IMR-90 (cell line): ENCODE results near the gene TACC2. TPM values are rescaled to one million over a fixed set of nuclear protein-coding genes. Genes with fewer than 3 reads are reported as not detected.

Experiments
- ATAC-seq: fragments of 200-7000 bp; cut with Tn5 transposase; 2 replicates; pipeline ENCODE4 v1.9.1; 2020; ENCODE audit warnings: low read depth, mild to moderate bottlenecking, moderate library complexity
- BruUV-seq: library from RNA; stranded (reverse); fragments of 400-500 nt; replicated peaks from 2 replicates; lab custom pipeline; 2021; lab: Mats Ljungman, UMichigan
- CTCF ChIA-PET: fragments of 300-600 bp; formaldehyde crosslinking; extraction: SDS; loops from one replicate; lab custom pipeline; 2021; ENCODE audit warnings: antibody characterized with exemption; lab: Yijun Ruan, JAX
- POLR2A ChIA-PET: fragments of 300-600 bp; sonication (Branson Sonifier 250); formaldehyde crosslinking; loops from one replicate; lab custom pipeline; 2022; ENCODE audit warnings: antibody characterized with exemption; ENCODE audit not compliant: unreplicated experiment; lab: Charles Lee
- DNase-seq: peaks from one replicate; pipeline ENCODE4 v3.0.0; 2013
- H2AFZ ChIP-seq: replicated peaks from 2 replicates; pipeline ENCODE3; 2013; ENCODE audit warnings: low read length, mild to moderate bottlenecking; ENCODE audit not compliant: poor library complexity
- H2AK5ac ChIP-seq: 2 replicates; pipeline ENCODE4 v1.6.1; 2013; ENCODE audit warnings: low read depth, low read length, inconsistent platforms
- H2AK9ac ChIP-seq: replicated peaks from 2 replicates; pipeline ENCODE3; 2013; ENCODE audit warnings: mild to moderate bottlenecking, low read depth, low read length, moderate library complexity; ENCODE audit not compliant: poor library complexity
- H2BK120ac ChIP-seq: 2 replicates; pipeline ENCODE4 v1.6.1; 2013; ENCODE audit warnings: low read depth, low read length, inconsistent platforms
- H2BK15ac ChIP-seq: 3 replicates; pipeline ENCODE4 v1.6.1; 2013; ENCODE audit warnings: low read depth, low read length, inconsistent platforms
- H2BK20ac ChIP-seq: 2 replicates; pipeline ENCODE4 v1.6.1; 2013; ENCODE audit warnings: low read depth, mild to moderate bottlenecking, inconsistent platforms, low read length, moderate library complexity
- H2BK5ac ChIP-seq: 2 replicates; pipeline ENCODE4 v1.6.1; 2013; ENCODE audit warnings: mild to moderate bottlenecking, low read depth, low read length, inconsistent platforms; ENCODE audit not compliant: poor library complexity, severe bottlenecking
- H3K14ac ChIP-seq: replicated peaks from 2 replicates; pipeline ENCODE4 v1.6.1; 2013; ENCODE audit warnings: low read depth, low read length, inconsistent platforms
- H3K18ac ChIP-seq: 2 replicates; pipeline ENCODE4 v1.6.1; 2013; ENCODE audit warnings: low read depth, low read length, control low read depth
- H3K23ac ChIP-seq: 2 replicates; pipeline ENCODE4 v1.6.1; 2013; ENCODE audit warnings: low read depth, low read length, inconsistent platforms
- H3K27ac ChIP-seq: 2 replicates; pipeline ENCODE4 v1.5.1; 2013; ENCODE audit warnings: mild to moderate bottlenecking, control low read depth, low read length; ENCODE audit not compliant: insufficient read depth
- H3K27me3 ChIP-seq: 2 replicates; pipeline ENCODE4 v1.6.1; 2013; ENCODE audit warnings: low read length; ENCODE audit not compliant: control insufficient read depth, insufficient read depth
- H3K36me3 ChIP-seq: 2 replicates; pipeline ENCODE4 v1.6.1; 2013; ENCODE audit warnings: low read length, mixed read lengths; ENCODE audit not compliant: control insufficient read depth, insufficient read depth
- H3K4ac ChIP-seq: 2 replicates; pipeline ENCODE4 v1.6.1; 2013; ENCODE audit warnings: low read depth, low read length, inconsistent platforms
- H3K4me1 ChIP-seq: 2 replicates; pipeline ENCODE4 v1.6.1; 2013; ENCODE audit warnings: low read length, mixed read lengths; ENCODE audit not compliant: control insufficient read depth, insufficient read depth
- H3K4me2 ChIP-seq: 2 replicates; pipeline ENCODE4 v1.6.1; 2013; ENCODE audit warnings: low read depth, mild to moderate bottlenecking, control low read depth, low read length, moderate library complexity
- H3K4me3 ChIP-seq: 2 replicates; pipeline ENCODE4 v1.5.1; 2013; ENCODE audit warnings: low read depth, mild to moderate bottlenecking, control low read depth, low read length, moderate library complexity; ENCODE audit not compliant: insufficient read depth
- H3K56ac ChIP-seq: 2 replicates; pipeline ENCODE4 v1.6.1; 2013; ENCODE audit warnings: low read length, inconsistent platforms; ENCODE audit not compliant: insufficient read depth; ENCODE audit errors: extremely low read depth
- H3K79me1 ChIP-seq, 2 experiments: 2 replicates each; pipeline ENCODE4 v1.6.1; 2013; ENCODE audit warnings: low read length in 2 of 2, inconsistent platforms in 1 of 2, low read depth in 1 of 2
- H3K9ac ChIP-seq: 2 replicates; pipeline ENCODE4 v1.6.1; 2013; ENCODE audit warnings: low read depth, low read length, control low read depth
- H3K9me1 ChIP-seq: 2 replicates; pipeline ENCODE4 v1.6.1; 2013; ENCODE audit warnings: low read length, inconsistent platforms; ENCODE audit not compliant: insufficient read depth
- H3K9me3 ChIP-seq: 2 replicates; pipeline ENCODE4 v1.6.1; 2013; ENCODE audit warnings: low read length; ENCODE audit not compliant: control insufficient read depth, insufficient read depth
- H4K20me1 ChIP-seq: 2 replicates; pipeline ENCODE4 v1.6.1; 2013; ENCODE audit warnings: low read length, inconsistent platforms; ENCODE audit not compliant: insufficient read depth
- H4K5ac ChIP-seq: 2 replicates; pipeline ENCODE4 v1.6.1; 2013; ENCODE audit warnings: mild to moderate bottlenecking, low read depth, low read length, control low read depth
- H4K8ac ChIP-seq, 2 experiments: 2 replicates each; pipeline ENCODE4 v1.6.1; 2013; ENCODE audit warnings: low read depth in 2 of 2, low read length in 2 of 2, control low read depth in 1 of 2, inconsistent platforms in 1 of 2
- H4K91ac ChIP-seq: 2 replicates; pipeline ENCODE4 v1.6.1; 2013; ENCODE audit warnings: low read depth, low read length, inconsistent platforms; ENCODE audit not compliant: insufficient read depth
- BHLHE40 ChIP-seq: fragments of 150-350 bp; IDR thresholded peaks from 2 replicates; pipeline ENCODE4 v1.6.1; 2016; ENCODE audit warnings: mild to moderate bottlenecking, low read depth, low read length
- MAZ ChIP-seq: IDR thresholded peaks from 2 replicates; pipeline ENCODE4 v1.6.1; 2012; ENCODE audit warnings: low read depth, mild to moderate bottlenecking, low read length, improper control_type of control experiment, moderate library complexity, borderline replicate concordance
- MXI1 ChIP-seq: IDR thresholded peaks from 2 replicates; pipeline ENCODE4 v1.6.1; 2012; ENCODE audit warnings: low read depth, mild to moderate bottlenecking, low read length, moderate library complexity, borderline replicate concordance
- POLR2A ChIP-seq: IDR thresholded peaks from 2 replicates; pipeline ENCODE4 v1.6.1; 2012; ENCODE audit warnings: mild to moderate bottlenecking, low read depth, low read length
- USF2 ChIP-seq: fragments of 150-350 bp; IDR thresholded peaks from 2 replicates; pipeline ENCODE4 v1.6.1; 2017; ENCODE audit warnings: mild to moderate bottlenecking, antibody characterized with exemption, low read length, low read depth
- WGBS, 2 experiments: methylation state at CpG; one replicate each; pipeline versions ENCODE4 v1.1.5 to v1.1.7; 2013; ENCODE audit warnings: missing lambda C conversion rate in 2 of 2; ENCODE audit not compliant: insufficient read length in 1 of 2; ENCODE audit errors: extremely low coverage in 2 of 2; 5-methylcytosine and 5-hydroxymethylcytosine counted together
- dilution Hi-C: fragments of 300-500 bp; cut with HindIII; formaldehyde crosslinking; loops from one replicate; pipeline ENCODE4 v1.14.3; 2018; ENCODE audit warnings: low sequenced_read_pairs; ENCODE audit not compliant: unreplicated experiment
- in situ Hi-C: fragments of 300-500 bp; cut with MboI; formaldehyde crosslinking; loops from 3 replicates; pipeline ENCODE4 v1.14.3; 2019; ENCODE audit warnings: low sequenced_read_pairs, inconsistent platforms, mixed read lengths
- intact Hi-C: fragments of 100-400 bp; cut with micrococcal nuclease; formaldehyde crosslinking; loops from 2 replicates; pipeline ENCODE4 v1.10.0; 2022
- polyA plus RNA-seq, 3 experiments: library from polyadenylated mRNA; depleted of rRNA; stranded (reverse); fragments of >200 nt; gene quantifications; 2 replicates each; pipeline ENCODE4 v1.2.3, GENCODE V29; 2012; ENCODE audit warnings: low replicate concordance in 1 of 3
- total RNA-seq: library from RNA; depleted of rRNA; stranded (reverse); fragments of >200 nt; gene quantifications from 2 replicates; pipeline ENCODE4 v1.2.3, GENCODE V29; 2012

The TACC2 gene
- total and polyA plus RNA-seq, 2 of the 4 experiments (the other 2 are of a cell fraction), result 2.9 to 15.4 TPM

- in situ Hi-C loops, result loop anchor here (10.0 kb wide), 1 partner anchor 342 kb away; the partner anchor contains the start of gene HTRA1
- no peak for DNase-seq
- no peak overlapping the region for H3K23ac ChIP-seq
- ATAC-seq, result no peak
- no peak overlapping the region for H3K14ac ChIP-seq
- H2BK120ac ChIP-seq, result no peak overlapping the region
- peaks cover 9% of the 10 kb centered on the region; the same call in 1 of the 2 replicates for H3K4me1 ChIP-seq
- H4K91ac ChIP-seq, result no peak overlapping the region
- H3K56ac ChIP-seq, result no peak overlapping the region
- H2BK15ac ChIP-seq, result no peak overlapping the region
- ChIA-PET CTCF (no interaction called here), POLR2A (no interaction called here)
- TF ChIP-seq POLR2A (no peak), MXI1 (no peak), USF2 (no peak), BHLHE40 (no peak), MAZ (no peak)
- no TSS peak for BruUV-seq
- no peak overlapping the region for H2AK9ac ChIP-seq
- no peak overlapping the region for H3K4ac ChIP-seq
- intact Hi-C loops, result no loop called here
- H2AK5ac ChIP-seq, result 0 out of 2 replicates have a peak overlapping the region, but pooled peaks have one; percentile 10
- H4K5ac ChIP-seq, result no peak overlapping the region
- H3K27ac ChIP-seq, result no peak overlapping the region
- H2AFZ ChIP-seq, result no peak overlapping the region
- H4K20me1 ChIP-seq, result peaks cover 29% of the 10 kb centered on the region
- no peak overlapping the region for H3K18ac ChIP-seq
- no peak overlapping the region for H3K4me2 ChIP-seq
- 61% methylated on average over 3 of the region's 8 CpGs; no CpG with 5 or more reads in 1 of the 2 experiments for WGBS, 2 experiments
- no peaks in the 10 kb centered on the region for H3K9me3 ChIP-seq
- H3K27me3 ChIP-seq, result no peaks in the 10 kb centered on the region
- no peak overlapping the region for H3K4me3 ChIP-seq
- dilution Hi-C loops, result no loop called here
- H2BK20ac ChIP-seq, result no peak overlapping the region
- peaks cover 27 to 78% of the 10 kb centered on the region in 2 experiments for H3K79me1 ChIP-seq
- peaks cover 10% of the 10 kb centered on the region; the same call in 1 of the 2 replicates for H3K9me1 ChIP-seq
- no peak overlapping the region for H3K9ac ChIP-seq
- H3K36me3 ChIP-seq, result no peaks in the 10 kb centered on the region; the same call in 1 of the 2 replicates
- no peak overlapping the region for H4K8ac ChIP-seq
- H2BK5ac ChIP-seq, result no peak overlapping the region
Measured at GRCh38 chr10:122123186-122123585, 134.2 kb downstream of the TACC2 start.
